Activated CD4-positive, alpha-beta T cell treated with anti-CD3 and anti-CD28 coated beads for 48 hours (primary cell): ENCODE data around the gene ASTN2.

Source experiments
- DNase-seq: peaks from one replicate; pipeline ENCODE4 v3.0.0-alpha.2; 2020

ASTN2 gene

DNA sequence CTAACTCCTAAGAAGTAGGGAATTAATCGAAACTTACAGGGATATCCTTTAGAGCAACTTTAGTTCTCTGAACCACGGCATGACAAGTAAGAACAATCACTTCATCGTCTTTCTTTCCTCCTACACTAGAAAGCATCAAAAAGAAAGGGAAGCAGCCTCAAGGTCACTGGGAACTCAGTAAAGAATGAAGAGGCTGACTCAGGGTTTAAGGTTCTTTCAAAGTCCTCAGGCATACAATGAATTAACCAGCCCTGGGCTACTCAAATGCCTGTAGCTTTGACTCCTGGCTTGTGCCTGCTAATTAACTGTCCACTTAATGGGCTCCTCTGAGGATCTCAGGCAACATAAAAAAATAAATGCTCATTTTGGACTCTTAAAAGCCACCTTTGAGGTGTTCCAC is 625.8 kb downstream of the ASTN2 start:
- DNase-seq = no peak

GRCh38 chr9:116786737-116787136 is 628.1 kb downstream of the ASTN2 start:
- DNase-seq = no peak

DNA sequence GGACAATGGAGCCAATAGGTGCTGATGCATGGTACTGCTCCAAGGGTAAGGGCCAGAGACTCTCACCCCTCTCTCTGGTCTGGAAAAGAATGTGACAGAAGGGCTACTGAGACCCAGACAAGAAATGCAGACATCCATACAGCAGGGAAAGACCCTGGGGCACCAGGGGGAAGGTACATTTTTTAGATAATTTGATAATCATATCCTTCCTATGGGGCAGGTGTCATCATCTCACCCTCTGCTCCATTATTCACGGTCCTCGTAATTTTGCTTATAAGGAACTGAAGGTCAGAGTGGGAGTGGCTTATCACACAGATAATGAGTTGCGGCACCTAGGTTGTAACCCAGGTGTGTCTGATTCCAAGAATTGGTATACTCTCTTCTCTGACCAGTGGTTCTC is 637.7 kb downstream of the ASTN2 start:
- DNase-seq = no peak

DNA sequence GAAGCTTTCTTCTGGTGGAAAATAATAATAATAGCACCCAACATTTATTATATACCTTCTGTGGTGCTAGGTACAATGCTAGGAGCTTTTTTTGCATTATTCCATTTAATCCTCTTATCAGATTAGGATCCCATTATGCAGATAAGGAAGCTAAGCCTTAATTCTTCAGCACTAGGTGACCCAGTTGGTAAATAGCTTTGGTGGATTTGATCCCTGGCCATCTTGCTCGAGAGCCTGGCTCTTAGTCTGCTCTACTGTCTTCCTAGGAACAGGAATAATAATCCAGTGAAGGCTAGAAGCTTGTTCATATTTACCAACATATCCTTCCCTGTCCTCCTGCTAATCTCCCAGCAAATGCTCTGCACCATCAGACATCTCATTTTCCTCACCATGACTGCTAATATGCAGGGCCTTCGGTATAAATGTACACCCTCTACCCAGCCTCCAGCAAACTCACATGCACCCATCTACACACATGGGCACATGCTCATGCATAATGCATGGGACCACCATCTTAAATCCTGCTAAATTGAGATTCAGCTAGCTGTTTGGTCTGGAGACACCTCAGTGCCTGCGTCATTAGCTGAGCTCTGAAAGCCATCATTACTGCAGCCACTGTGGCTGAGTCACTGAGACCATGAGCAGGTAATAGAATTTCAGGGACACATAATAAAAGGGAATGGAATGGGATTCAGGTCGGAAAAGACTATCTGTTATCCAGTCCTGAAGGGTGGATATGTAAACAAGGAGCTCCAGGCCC is 640.3 kb downstream of the ASTN2 start:
- no peak for DNase-seq

- DNase-seq = no peak
Observed at GRCh38 chr9:116767219-116767618, 647.6 kb downstream of the ASTN2 start.

DNA sequence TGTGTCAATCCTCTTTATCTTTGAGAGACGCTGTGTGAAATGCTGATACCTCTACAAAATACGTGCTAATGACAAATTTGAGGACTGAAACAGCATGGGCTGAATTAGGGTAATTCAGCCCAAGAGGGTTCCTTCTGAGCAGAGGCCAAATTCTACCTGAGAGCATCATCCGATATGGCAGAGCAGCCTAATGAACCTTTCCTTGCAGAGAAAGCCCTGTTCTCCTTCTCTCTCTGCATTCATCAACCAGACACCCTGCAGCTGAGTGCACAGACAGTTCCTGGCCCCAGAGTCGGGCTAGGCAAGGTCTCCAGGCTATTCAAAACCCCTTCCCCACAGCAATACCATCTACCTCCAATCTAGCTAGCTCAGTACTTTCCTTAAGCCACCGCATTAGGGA is 649.8 kb downstream of the ASTN2 start:
- no peak for DNase-seq

GRCh38 chr9:116763770-116764169 is 651.1 kb downstream of the ASTN2 start:
- DNase-seq = no peak

GRCh38 chr9:116760636-116761035 is 654.2 kb downstream of the ASTN2 start:
- no peak for DNase-seq

- DNase-seq = no peak
Observed at GRCh38 chr9:116757030-116757429, 657.8 kb downstream of the ASTN2 start.

- no peak for DNase-seq
Observed at GRCh38 chr9:116753389-116753788, 661.5 kb downstream of the ASTN2 start.

- DNase-seq = no peak
Observed at GRCh38 chr9:116750510-116750909, 664.3 kb downstream of the ASTN2 start.

DNA sequence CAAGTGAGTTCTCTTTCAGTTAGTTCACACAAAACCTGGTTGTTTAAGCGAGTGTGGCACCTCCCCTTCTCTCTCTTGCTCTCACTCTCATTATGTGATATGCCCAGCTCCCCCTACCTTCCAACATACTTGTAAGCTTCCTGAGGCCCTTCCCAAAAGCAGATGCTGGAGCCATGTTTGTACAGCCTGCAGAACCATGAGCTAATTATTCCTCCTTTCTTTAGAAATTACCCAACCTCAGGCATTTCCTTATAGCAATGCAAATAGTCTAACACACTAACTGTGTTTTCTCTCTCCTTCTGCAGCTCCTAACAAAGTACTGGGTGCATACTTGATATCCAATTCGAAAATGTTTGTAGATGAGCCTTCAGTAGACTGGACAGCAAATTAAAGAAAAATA is 665.1 kb downstream of the ASTN2 start:
- no peak for DNase-seq

DNA sequence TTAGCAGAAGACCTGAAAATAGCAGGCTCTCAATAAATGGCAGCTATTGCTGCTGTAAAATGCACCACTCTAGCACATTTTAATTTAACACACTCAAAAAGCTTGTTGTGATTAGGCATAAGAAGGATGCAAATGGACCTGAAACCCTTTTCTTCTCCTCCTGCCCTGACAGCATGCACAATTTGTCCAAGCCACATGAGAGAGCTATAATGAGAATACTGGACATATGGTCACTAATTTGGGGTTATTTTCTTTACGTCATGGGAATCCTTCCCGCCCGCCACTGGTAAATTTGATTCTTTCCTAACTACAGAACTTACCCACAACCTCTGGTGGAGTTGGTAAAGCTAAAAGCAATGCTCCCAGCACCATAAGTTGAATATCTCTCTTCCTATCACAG is 665.7 kb downstream of the ASTN2 start:
- DNase-seq = no peak

DNA sequence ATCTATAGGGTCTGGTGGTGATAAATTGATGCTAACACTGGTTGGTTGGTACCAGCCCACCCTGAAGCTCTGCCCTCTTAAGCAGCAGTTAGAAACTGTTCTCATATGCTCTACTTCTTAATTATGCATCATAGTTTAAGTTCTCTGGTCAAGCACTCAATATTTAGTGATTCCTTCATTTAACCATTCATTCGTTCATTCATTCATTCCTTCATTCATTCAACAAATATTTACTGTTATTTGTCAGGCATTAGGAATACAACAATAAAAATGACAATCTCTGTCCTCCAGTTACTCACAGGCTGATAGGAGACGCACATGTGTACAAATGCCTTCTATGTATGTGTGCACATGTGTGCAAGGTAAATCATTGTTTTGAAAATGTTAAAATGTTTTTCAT is 673.1 kb downstream of the ASTN2 start:
- no peak for DNase-seq

- DNase-seq = no peak
Observed at GRCh38 chr9:116741086-116741740, 673.6 kb downstream of the ASTN2 start.

- peak; percentile 81 for DNase-seq
Observed at GRCh38 chr9:116737152-116737546, 677.7 kb downstream of the ASTN2 start.

GRCh38 chr9:116736399-116737151 is 678.3 kb downstream of the ASTN2 start:
- no peak for DNase-seq

GRCh38 chr9:116733010-116733641 is 681.7 kb downstream of the ASTN2 start:
- DNase-seq = no peak

- no peak for DNase-seq
Observed at GRCh38 chr9:116726602-116727001, 688.3 kb downstream of the ASTN2 start.

DNA sequence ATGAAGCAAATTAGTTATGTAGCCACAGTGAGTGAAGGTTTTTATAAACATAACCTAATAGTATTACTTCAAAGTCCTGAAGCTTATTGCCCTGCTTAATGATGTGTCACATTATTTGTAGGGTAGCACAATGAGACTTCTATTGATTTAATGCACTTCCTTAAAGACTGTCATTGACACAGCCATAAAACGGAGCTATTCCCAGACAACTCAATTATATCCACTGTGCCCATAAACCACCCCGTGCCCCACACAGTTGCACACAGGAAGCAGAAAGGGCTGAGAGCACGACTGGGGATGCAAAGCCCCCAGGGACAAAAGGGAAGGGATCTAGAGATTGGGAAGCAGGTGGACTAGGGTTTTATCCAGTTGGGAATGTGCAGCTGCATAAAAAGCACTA is 690.7 kb downstream of the ASTN2 start:
- no peak for DNase-seq

- no peak for DNase-seq
Observed at GRCh38 chr9:116721944-116722343, 692.9 kb downstream of the ASTN2 start.

GRCh38 chr9:116721411-116721810 is 693.4 kb downstream of the ASTN2 start:
- no peak for DNase-seq

GRCh38 chr9:116720111-116720510 is 694.7 kb downstream of the ASTN2 start:
- no peak for DNase-seq

DNA sequence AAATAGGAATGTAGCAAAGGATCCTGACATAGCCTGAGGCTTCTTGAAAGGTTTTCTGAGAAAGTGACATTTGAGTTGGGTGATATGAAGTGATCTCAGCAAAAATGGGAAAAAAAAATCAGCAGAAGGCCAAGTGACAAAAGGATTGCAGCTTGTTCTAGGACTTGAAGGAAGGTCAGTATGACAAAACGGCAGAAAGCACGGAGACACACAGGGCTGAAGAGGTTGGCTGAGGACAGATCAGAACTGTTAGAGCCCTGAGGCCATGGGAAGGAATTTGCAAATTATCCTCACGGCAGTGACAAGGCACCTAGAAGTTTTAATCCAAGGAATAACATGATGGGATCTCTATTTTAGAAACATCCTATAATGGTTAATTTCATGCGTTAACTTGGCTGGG is 696.7 kb downstream of the ASTN2 start:
- DNase-seq = no peak
